Stimulated activated CD8-positive, alpha-beta memory T cell treated with anti-CD3 and anti-CD28 coated beads, Interleukin-2, amount 100 ng/mL, for 48 hours (primary cell): ENCODE measurements around the gene ATP1B3.
"Not testable (repeated sequence)": the region's sequence is repeated elsewhere in the genome, so short reads cannot be mapped to it uniquely, and the experiment has no call there.

Experiments
- DNase-seq, 2 donors: peaks; one replicate each; pipeline ENCODE4 v3.0.0-alpha.2; 2020; ENCODE audit warnings: low read depth in 2 of 2

The ATP1B3 gene

DNA sequence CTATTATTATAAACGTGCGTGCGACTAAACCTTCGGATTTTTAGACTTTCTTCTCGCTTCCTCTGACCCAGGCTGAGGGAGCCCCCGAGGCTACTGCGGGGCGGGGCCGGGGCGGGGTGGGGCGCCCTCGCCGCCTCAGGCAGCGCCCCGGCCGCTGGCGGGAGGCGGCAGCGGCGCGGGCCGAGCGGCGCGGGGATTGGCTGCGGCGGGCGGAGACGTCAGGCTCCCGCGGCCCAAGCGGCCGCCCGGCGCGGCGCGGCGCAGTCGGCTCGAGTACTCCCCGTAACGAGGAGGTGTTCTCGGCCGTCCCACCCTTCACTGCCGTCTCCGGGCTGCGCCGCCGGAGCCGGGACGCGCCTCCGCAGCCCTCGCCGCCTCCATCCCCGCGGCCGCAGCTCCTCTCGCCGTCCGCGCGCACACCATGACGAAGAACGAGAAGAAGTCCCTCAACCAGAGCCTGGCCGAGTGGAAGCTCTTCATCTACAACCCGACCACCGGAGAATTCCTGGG is at the start of gene ATP1B3:
Gene ATP1B3 (plus strand): TSS at position 263 of the 510 bp plus-strand sequence. CDS start 159 bp downstream, at position 422.
- DNase-seq: peak; percentile 72 to 76

DNA sequence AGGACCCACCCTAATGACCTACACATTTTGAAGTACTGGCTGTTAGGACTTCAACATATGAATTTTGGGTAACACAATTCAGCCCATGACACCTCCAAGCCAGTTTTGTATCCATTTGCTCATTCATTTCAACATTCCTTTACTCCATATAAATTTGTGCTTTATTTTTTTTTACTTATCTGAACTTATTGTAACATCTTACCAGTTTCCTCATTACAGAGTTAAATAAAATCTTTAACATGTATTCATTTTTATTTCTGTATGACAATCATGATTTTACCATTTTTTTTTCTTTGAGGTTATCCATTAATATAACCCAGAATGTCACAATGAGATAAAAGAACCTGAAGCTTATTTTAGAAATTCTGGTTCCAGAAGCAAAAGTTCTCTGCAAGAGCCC is 48.0 kb upstream of the ATP1B3 start:
- DNase-seq: no peak

DNA sequence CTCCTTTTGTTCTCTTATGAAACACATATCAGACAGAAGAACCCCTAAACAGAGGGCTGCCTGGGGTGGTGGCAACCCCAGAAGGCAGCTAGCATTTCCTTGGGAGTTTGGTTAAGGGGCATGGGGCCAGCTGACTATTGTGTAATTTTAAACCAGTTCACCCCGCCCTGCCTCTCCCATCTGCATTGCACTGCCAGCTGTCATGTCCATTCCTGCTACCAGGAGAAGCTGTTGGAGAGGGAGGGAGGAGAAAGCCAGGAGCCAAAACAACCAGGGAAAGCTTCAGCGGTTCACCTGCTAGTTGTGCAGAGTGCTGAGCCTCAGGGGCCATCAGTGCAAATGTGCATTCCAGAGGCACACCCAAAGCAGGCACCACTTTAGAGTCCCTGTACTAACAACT is 47.6 kb upstream of the ATP1B3 start:
- no peak for DNase-seq

DNA sequence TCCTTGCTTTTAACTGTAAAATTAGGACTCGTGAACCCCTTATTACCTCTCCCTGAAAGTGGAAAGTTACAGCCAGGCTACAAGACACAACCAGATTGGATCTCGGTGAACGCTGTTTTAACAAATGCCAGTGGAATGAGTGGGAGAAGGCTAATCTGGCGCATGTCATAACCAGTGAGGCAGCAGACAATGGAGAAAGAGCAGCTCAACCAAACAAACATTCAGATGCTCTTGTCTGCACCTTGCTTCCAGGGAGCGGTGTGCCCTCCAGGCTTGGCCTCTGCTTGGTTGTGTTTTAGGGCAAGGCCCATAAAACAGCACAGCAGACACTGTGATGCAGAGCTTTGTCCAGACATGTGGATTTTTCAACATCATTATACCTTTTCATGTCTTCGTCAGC is 45.9 kb upstream of the ATP1B3 start:
- DNase-seq: no peak

DNA sequence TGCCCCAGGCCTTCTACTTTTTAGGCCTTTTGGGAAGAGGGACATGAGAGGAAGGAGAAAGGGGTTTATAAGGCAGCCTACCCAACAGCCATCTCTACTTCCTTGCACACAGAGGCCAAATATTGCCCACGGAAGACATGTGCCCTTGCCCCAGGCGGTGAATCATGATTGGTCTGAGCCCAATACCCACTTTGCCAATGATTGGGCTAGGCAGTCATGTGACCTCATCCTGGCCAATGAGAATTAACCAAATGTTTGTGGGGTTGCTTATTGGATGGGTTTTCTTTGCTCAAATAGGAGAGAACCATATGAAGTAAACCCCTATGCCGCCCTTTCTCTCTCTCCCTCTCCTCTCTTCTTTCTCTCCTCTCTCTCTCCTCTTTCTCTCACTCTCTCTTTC is 42.2 kb upstream of the ATP1B3 start:
- no peak for DNase-seq

DNA sequence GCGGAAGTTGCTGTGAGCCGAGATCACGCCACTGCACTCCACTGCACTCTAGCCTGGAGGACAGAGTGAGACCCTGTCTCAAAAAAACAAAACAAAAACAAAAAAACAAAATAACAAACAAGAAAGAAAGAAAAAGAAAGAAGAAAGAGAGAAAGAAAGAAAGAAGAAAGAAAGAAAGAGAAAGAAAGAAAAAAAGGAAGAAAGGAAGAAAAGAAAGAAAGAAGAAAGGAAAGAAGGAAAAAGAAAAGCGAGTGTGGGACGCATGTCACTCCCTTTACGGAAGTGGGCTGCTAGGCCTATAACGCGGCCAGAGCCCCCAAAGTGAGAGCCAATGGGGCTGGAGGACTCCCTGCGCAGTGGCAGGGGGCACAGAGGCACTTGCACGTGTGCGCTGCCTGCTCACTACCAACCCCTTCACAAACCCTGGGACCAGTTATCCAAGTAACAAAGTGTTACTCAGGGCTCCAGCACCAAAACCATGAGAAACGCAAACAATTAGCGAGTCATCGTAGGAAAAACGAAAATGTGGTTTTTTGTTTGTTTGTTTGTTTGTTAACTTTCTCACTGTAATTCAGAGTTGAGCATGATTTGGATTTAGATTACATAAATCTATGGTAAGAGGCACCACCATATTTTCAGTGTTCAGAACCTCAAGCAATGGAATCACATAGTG is 40.8 kb upstream of the ATP1B3 start:
- no peak for DNase-seq

DNA sequence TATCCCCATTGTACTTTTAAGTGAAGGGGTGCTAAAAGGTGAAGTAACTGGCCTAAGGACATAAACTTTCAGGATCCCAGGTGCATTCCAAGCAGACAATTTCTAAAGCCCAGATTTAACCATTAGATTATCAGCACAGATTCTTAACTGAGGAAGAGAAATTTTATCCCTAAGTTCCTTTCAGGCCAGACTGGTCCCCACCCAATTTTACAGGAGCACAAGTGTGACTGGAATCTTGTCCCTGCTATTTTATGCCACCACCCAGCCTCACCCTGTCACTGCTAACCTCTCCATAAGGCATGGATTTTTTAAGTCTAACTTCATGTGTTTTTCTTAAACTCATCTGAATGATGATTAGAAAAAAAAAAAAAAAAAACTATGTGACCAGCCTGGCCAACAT is 37.1 kb upstream of the ATP1B3 start:
- DNase-seq: no peak

DNA sequence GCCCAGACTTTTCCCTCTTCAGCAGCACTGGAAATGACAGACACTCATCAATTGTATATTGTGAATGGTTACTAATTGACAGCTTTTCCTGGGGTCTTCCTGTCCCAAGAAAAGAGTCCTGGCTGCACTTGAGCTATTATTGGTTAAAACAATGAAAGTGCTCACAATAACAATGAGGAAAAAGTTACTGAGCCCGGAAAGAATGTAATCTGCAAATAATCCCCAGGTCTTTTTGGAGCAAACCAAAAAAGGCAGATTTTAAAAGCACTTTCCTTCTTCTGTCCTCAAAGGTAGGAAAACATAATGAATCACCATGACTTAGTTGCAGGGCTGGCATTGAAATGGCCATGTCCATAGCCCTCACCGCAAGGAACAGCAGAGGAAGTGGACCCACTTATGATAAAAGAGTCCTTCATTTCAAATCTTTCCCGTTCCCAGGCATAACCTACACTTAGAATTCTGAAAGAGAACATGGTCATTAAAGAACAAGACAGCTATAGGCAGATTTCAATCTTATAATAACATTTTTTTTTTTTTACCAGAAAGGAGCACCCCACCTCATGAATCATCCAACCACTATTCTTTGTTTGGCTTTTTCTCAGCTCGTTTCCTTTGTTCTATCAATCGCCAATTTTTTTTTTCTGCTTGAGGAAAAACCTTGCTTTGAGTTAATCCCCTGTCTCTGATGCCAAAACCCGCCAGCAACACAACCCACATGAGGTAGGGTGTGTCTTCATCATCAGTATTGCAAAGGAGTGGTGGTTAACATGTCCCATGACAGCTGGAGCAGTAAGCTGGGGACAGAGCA is 35.5 kb upstream of the ATP1B3 start:
- DNase-seq: no peak

DNA sequence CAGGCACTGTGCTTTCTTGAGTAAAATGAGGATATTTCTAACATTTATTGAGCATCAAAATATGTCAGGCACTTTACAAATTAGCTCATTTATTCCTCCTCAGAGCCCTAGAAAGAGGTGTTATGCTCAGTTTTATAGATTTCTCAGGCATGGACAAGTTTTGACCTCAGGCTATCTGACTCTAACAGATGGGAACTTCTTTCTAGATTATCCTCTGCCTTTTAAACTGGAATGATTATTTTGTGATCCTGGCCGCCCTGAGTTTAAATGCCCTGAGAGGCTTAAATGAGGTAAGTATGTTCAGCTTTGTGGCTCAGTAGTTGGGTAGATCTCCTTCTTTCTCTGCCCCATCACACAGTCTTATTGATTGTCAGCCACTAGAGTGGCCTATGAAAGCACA is 32.3 kb upstream of the ATP1B3 start:
- DNase-seq: no peak

DNA sequence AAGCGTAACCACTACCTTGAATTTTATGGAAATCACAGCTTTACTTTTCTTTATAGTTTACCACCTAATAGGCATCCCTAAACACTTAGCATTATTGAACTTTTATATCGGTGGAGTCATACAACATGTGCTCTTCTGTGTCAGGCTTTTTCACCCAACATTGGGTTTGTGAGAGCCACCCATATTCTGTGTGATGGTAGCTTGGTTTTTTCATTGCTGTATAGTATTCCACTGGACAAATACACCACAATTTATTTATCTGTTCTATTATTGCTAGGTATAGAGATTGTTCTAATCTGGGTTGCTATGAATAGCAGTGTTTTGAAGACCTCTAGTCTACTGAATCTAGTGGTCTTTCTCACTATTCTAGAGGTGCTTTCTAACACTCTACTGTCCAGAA is 31.6 kb upstream of the ATP1B3 start:
- DNase-seq: no peak

DNA sequence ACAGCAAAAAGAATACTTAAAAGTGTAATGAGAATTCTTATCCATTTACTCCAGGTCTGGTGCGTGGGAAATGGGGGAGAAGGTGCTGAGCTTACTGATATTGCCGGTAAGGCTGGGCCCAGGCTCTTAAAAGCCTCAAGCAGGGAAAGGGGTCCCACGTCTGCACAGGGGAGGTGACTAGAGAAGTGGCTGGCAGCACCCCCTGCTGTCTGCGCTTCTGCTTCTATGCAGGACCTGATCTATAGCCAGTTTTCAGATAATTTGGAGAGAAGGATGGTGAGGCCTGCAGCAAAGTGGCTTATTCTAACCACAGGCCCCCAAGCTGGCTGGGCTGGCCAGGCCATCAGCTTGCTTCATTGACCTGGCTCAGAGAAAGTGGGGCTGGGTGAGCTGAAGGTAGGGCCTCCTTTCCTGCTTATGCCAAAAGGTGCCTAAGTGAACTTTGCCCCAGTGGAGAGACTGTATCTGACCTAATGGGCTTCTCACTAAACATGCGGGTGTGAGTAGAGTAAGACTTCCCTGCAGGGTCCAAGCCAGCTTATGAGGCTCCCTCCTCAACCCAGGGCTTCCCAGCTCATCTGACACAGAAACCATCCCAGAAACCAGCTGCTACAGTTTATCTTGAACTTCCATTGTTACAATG is 30.9 kb upstream of the ATP1B3 start:
- DNase-seq: no peak

DNA sequence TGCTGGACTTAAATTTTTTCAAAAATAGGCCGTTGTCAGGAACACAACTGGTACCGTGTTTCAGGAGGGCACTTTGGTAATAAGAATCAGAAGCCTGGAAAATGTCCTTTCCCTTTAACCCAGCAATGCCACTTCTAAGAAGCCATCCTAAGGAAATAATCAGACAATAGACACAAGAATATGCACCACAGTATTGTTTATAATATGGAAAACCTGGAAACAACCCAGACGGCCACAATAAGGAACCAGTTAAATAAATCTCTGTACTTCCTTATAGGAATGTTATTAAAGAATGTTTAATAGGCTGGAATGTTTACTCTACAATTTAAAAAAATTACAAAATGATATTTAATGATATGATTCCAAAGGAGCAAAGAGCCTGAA is 30.4 kb upstream of the ATP1B3 start:
- no peak for DNase-seq

DNA sequence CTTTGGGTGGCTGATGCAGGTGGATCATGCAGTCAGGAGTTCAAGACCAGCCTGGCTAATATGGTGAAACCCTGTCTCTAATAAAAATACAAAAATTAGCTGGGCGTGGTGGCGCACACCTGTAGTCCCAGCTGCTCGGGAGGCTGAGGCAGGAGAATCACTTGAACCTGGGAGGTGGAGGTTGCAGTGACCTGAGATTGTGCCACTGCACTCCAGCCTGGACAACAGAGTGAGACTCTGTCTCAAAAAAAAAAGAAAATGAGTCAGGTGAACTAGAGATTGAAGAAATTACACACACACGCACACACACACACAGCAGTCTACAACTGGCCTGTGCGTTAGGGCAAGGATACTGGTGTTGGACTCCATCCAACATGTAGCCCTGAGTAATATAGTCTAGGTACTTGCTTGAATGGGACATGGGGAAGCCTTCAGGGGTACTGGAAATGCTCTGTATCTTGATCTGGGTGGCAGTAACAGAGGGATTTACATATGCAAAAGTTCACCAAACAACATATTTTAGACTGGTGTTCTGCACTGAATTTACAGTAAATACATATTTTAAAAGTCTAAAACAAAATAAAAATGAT is 28.2 kb upstream of the ATP1B3 start:
- DNase-seq: not testable (repeated sequence)

DNA sequence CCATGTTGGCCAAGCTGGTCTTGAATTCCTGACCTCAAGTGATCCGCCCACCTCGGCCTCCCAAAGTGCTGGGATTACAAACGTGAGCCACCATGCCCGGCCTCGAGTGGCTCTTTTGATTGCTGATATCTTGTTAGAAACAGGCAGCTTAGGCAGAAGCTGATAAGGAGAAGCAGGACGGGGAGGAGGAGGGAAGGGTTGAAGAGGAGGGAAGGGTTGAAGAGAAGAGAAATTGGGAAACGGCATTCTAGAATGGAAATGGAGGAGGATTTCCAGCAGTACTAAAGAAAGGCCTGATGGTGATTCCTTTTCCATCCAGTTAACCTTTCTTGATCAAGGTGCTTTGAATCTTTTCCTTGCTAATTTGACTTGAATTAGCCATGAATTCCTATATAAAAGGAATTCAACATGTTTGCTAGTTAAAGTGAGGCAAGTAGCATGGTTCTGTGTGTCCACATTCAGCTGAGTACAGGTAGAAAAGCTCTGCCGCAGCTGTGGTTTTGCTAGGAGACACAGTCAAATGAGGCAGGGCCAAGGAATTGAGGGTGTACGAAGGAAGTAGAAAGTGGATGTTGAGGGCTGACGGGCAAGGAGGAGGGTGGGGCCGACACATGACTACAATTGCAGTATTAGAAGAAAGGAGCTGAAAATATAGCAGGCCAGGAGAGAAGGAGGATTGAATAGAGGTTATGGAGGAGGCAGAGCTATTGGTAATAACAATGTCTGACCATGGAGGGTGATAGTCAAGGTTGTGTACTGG is 27.2 kb upstream of the ATP1B3 start:
- no peak for DNase-seq

DNA sequence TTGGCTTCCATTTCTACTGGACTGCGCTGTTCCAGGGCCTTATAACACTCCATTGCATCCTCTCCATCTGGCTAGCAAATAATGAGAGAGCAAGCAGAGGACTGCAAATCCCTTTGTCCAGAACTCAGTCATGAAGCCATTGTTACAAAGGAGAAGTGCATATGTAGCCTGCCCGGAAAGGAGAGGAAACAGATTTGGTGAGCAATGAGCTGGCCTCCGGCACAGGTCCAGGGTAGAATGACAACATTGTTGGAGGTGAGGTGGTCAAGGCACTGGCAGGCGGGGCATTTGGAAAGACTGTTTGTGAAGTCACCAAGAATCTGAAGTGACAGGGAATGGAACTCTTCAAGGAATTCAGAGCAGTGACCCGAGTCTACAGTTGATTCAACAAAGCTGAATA is 25.0 kb upstream of the ATP1B3 start:
- DNase-seq: no peak

DNA sequence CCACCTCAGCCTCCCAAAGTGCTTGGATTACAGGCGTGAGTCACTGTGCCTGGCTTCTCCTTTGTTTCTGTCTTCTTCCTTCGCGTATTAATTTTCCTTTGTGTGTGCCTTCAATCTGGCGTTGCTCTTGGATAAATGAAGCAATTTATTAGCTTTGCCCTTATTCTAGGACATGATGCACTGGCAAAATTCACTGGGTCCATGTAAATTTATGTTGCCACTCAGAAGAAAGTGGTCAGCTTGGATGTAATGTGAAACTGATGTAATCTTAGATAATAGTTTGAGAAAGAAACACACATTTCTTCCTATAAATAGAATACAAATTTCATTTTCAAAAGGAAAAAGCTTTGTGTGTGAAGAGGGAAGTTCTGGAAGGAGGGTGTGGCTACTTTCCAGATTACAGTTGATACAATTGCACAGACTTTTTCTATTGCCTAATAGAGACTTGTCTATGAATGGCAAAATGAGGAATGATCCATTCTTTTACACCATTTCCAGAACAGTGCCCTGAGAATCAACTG is 23.3 kb upstream of the ATP1B3 start:
- no peak for DNase-seq

DNA sequence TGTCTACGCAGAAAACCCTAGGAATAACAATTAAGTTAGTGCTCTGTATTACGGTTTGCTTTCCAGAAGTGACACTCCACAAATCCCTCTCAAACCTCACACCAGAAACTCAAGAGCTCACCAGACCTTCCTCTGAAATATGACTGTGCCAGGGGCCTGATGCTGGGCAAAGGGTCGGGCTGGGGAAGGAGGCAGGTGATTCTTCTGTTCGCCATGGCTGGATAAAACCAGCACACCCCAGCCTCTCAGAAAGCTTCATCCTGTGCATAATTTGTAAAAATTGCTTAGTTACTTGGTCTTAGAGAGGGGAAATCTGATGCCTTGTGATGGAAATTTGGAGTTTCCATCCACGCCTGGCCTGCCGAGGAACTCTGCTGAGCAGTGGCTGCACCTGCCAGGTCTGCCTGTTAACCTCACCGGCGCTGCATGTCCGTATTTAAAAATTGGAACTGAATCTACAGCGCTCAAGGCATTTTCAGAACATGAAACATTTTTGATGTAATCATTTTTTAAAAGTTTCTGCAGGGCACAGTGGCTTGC is 22.7 kb upstream of the ATP1B3 start:
- no peak for DNase-seq

DNA sequence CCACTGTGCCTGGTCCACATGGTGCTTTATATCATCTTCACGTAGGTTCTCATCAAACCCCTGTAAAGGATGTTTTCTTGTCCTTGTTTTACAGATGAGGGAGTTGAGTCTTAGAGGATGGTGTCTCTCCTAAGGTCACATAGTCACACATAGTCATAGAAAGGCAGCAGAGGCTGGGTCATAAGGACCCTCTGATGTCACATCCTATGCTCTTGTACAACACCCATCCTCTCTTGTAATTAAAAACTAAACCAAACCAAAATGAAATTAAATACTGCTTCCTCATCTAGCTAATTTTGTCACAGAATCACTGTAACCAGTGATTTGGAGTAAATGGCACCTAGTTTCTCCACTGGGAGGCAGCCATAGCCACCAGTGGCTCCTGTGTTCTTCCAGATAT is 21.8 kb upstream of the ATP1B3 start:
- DNase-seq: no peak

DNA sequence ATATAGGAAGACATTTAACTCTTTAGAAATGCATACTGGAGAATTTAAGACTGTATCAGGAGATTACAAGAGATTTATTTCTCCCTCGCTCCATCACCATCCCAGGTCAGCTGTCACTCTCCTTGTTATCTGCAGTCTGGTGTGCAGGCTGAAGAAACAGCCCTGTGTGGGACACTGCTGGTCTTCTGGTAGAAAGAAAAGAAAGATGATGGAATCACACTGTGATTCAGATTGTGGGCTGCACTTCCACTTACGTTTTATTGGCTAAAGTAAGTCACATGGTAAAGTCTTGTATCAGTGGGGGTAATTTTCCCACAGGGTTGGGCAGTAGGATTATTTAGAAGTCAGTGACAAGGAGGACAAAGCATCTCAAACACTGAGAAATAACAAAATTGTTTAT is 18.1 kb upstream of the ATP1B3 start:
- no peak for DNase-seq

DNA sequence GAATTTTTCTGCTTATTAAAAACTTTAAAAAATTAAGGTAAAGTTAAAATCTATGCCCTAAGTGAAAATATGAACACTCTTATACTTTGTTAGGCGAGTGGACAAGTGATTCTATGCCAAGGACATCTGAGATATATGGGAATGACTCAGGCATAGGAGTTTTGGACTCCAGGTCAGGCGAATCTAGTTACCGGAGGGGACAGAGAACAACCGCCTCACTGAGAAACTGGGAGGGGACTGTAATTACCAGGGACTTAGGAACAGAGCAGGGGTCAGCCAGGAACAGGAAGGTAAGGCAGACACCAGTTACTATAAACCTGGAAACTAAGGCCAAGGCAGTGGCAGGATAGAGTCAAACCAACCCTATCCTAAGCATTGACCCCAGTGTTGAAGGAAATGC is 16.8 kb upstream of the ATP1B3 start:
- DNase-seq: no peak

DNA sequence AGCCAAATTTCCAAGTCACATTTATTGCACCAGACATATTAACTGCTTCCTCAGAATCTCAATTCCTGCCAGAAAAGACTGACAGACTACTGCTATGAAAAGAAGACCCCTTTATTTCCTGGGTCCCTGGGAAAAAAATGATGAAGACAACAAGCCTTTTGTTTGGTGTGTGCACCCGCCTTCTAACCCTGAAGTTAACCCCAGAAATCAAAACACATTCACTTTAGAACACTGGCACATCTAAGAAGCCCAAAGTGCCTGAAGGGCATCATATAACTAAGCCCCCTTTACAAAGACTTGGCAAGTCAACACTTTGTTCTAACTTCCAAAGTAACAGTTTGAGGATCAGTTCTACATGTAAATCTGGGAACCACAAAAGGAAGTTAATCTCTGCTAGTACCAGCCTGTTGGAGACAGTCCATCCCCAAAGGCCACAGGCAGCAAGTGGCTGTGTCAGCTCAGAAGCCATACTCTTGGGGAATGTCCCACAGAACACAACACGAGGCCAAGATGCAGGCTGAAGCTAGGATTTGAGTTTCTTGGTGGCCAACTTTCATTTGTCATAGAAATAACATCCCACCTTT is 16.3 kb upstream of the ATP1B3 start:
- no peak for DNase-seq
